Ovary (tissue), 9 donors: ENCODE results near the gene MUC5AC. TPM values are rescaled to one million over a fixed set of nuclear protein-coding genes. Genes with fewer than 3 reads are reported as not detected.
"Not testable (repeated sequence)": the region's sequence is repeated elsewhere in the genome, so short reads cannot be mapped to it uniquely, and the experiment has no call there.

Source experiments
- DNase-seq, 5 donors: peaks; one replicate each; pipeline ENCODE4 v3.0.0-alpha.2; 2019 to 2020
- H3K27ac ChIP-seq, 2 donors: fragments of 200-600 bp; one replicate each; pipeline versions ENCODE4 v1.5.1 to v1.8.0; 2019 to 2022
- H3K27me3 ChIP-seq: fragments of 200-600 bp; one replicate; pipeline ENCODE4 v1.8.0; 2022
- H3K36me3 ChIP-seq: fragments of 200-600 bp; sonication (generic); one replicate; pipeline ENCODE4 v1.5.1; 2019
- H3K4me1 ChIP-seq: one replicate; pipeline ENCODE4 v1.8.1; 2013; ENCODE audit warnings: mild to moderate bottlenecking, moderate library complexity; ENCODE audit not compliant: insufficient read depth
- H3K4me3 ChIP-seq: fragments of 200-600 bp; sonication (generic); one replicate; pipeline ENCODE4 v1.5.1; 2017
- H3K9me3 ChIP-seq, 2 donors: fragments of 200-600 bp in 1 of 2; sonication (generic) in 1 of 2; one replicate each; pipeline versions ENCODE4 v1.5.1 to v1.8.1; 2013 to 2019; ENCODE audit warnings: mild to moderate bottlenecking in 1 of 2, moderate library complexity in 1 of 2
- EP300 ChIP-seq: sonication (generic); formaldehyde crosslinking; IDR thresholded peaks from one replicate; pipeline ENCODE4 v1.6.1; 2017; ENCODE audit warnings: antibody characterized with exemption
- POLR2A ChIP-seq: fragments of 450-650 bp; IDR thresholded peaks from one replicate; pipeline ENCODE4 v1.6.1; 2017; ENCODE audit warnings: antibody characterized with exemption, mild to moderate bottlenecking, moderate library complexity
- WGBS, 3 donors: extraction: QIAGEN DNeasy Blood & Tissue Kit in 1 of 3; methylation state at CpG; one replicate each; pipeline versions ENCODE4 v1.1.5 to v1.1.7; 2013 to 2017; 5-methylcytosine and 5-hydroxymethylcytosine counted together
- intact Hi-C, 4 donors: fragments of 100-400 bp; cut with DNase I; formaldehyde crosslinking; loops; one replicate each; pipeline versions ENCODE4 v1.11.0 to v1.15.1; 2022 to 2023
- polyA plus RNA-seq, 2 donors: library from polyadenylated mRNA; stranded (reverse); fragments of 200-250 nt in 1 of 2; fragments of 350-450 nt in 1 of 2; fragmentation: Illumina TruSeq in 1 of 2; extraction: RNeasy Lipid Tissue Mini Kit (QIAGEN cat#74804) in 1 of 2; gene quantifications; one replicate each; pipeline ENCODE4 v1.2.3, GENCODE V29; 2013 to 2014
- total RNA-seq, 7 donors: library from RNA; depleted of rRNA in 2 of 7; stranded (reverse); fragments of >200 nt in 2 of 7; fragmentation: NEBNext Ultra II Directional in 3 of 7; extraction: Animal tissue kit (Norgen Biotek cat#: 25700) in 3 of 7; gene quantifications; one replicate each; pipeline versions ENCODE4 v1.1.0 to v1.2.4, GENCODE V29; 2016 to 2023
- TF ChIP-seq, protein P1 (sequence below), 3 donors: fragments of 450-650 bp in 2 of 3; fragments of 200-600 bp in 1 of 3; IDR thresholded peaks; one replicate each; pipeline versions ENCODE4 v1.5.1 to v1.8.0; 2016 to 2022; ENCODE audit warnings: antibody characterized with exemption in 3 of 3, mild to moderate bottlenecking in 1 of 3
- donor health status: DM: no; HTN: no; CAD: no; lungs with moderate emphysema.
- donor health status: DM: no; HTN: no; CAD: no.
- donor health status: Bipolar disorder and iron deficiency.
- donor health status: DM: yes; HTN: yes; CAD: no.
- donor health status: DM: no; HTN: no; CAD: no.
- donor health status: DM: yes; HTN: yes; CAD: no.

Gene MUC5AC
- total and polyA plus RNA-seq, 9 donors = 0.03 TPM; not detected in 8

DNA sequence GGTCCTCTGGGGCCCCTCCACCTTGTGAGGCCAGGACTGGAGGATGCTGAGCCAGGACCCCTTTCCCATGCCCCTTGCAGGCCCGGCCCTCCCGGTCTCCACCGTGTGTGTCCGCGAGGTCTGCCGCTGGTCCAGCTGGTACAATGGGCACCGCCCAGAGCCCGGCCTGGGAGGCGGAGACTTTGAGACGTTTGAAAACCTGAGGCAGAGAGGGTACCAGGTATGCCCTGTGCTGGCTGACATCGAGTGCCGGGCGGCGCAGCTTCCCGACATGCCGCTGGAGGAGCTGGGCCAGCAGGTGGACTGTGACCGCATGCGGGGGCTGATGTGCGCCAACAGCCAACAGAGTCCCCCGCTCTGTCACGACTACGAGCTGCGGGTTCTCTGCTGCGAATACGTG is 83.0 kb downstream of the MUC5AC start:
- no peak overlapping the region for H3K27ac ChIP-seq
- intact Hi-C loops = no loop called here
- H3K4me3 ChIP-seq = no peak overlapping the region
- WGBS, 3 donors = 91 to 93% (median 91%) methylated on average over 23 to 25 of the region's 25 CpGs
- H3K27me3 ChIP-seq = no peaks in the 10 kb centered on the region
- no peaks in the 10 kb centered on the region for H3K9me3 ChIP-seq
- H3K4me1 ChIP-seq = no peaks in the 10 kb centered on the region
- DNase-seq = no peak
- no peaks in the 10 kb centered on the region for H3K36me3 ChIP-seq
- TF ChIP-seq POLR2A (no peak), EP300 (no peak)
- TF ChIP-seq, protein P1, sequence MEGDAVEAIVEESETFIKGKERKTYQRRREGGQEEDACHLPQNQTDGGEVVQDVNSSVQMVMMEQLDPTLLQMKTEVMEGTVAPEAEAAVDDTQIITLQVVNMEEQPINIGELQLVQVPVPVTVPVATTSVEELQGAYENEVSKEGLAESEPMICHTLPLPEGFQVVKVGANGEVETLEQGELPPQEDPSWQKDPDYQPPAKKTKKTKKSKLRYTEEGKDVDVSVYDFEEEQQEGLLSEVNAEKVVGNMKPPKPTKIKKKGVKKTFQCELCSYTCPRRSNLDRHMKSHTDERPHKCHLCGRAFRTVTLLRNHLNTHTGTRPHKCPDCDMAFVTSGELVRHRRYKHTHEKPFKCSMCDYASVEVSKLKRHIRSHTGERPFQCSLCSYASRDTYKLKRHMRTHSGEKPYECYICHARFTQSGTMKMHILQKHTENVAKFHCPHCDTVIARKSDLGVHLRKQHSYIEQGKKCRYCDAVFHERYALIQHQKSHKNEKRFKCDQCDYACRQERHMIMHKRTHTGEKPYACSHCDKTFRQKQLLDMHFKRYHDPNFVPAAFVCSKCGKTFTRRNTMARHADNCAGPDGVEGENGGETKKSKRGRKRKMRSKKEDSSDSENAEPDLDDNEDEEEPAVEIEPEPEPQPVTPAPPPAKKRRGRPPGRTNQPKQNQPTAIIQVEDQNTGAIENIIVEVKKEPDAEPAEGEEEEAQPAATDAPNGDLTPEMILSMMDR (IDR thresholded peaks at IDR 0.05) = no peak

DNA sequence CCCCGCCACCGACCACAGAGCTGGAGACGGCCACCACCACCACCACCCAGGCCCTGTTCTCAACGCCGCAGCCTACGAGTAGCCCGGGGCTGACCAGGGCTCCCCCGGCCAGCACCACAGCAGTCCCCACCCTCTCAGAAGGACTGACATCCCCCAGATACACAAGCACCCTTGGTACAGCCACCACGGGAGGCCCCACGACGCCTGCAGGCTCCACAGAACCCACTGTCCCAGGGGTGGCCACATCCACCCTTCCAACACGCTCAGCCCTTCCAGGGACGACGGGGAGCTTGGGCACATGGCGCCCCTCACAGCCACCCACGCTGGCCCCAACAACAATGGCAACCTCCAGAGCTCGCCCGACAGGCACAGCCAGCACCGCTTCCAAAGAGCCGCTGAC is 84.0 kb downstream of the MUC5AC start:
- 92 to 95% (median 94%) methylated on average over 20 of the region's 20 CpGs for WGBS, 3 donors
- TF ChIP-seq EP300 (no peak), POLR2A (no peak)
- TF ChIP-seq, protein P1 (IDR thresholded peaks at IDR 0.05) = no peak
- no peak overlapping the region for H3K4me3 ChIP-seq
- intact Hi-C loops = no loop called here
- H3K4me1 ChIP-seq = no peaks in the 10 kb centered on the region
- H3K27ac ChIP-seq = no peak overlapping the region
- H3K27me3 ChIP-seq = no peaks in the 10 kb centered on the region
- no peaks in the 10 kb centered on the region for H3K36me3 ChIP-seq
- no peak for DNase-seq
- no peaks in the 10 kb centered on the region for H3K9me3 ChIP-seq

DNA sequence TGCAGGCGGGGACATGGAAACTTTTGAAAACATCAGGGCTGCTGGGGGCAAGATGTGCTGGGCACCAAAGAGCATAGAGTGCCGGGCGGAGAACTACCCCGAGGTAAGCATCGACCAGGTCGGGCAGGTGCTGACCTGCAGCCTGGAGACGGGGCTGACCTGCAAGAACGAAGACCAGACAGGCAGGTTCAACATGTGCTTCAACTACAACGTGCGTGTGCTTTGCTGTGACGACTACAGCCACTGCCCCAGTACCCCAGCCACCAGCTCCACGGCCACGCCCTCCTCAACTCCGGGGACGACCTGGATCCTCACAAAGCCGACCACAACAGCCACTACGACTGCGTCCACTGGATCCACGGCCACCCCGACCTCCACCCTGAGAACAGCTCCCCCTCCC is 84.5 kb downstream of the MUC5AC start:
- no peak for TF ChIP-seq EP300
- TF ChIP-seq, protein P1 (IDR thresholded peaks at IDR 0.05) = no peak
- TF ChIP-seq POLR2A = no peak
- intact Hi-C loops = no loop called here

DNA sequence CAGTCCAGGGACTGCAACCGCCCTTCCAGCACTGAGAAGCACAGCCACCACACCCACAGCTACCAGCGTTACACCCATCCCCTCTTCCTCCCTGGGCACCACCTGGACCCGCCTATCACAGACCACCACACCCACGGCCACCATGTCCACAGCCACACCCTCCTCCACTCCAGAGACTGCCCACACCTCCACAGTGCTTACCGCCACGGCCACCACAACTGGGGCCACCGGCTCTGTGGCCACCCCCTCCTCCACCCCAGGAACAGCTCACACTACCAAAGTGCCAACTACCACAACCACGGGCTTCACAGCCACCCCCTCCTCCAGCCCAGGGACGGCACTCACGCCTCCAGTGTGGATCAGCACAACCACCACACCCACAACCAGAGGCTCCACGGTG is 85.0 kb downstream of the MUC5AC start:
- 88 to 93% (median 90%) methylated on average over 8 of the region's 11 CpGs for WGBS, 3 donors

More for the DNA sequence above, 84.5 kb downstream of the MUC5AC start:
- no peaks in the 10 kb centered on the region for H3K36me3 ChIP-seq
- H3K4me3 ChIP-seq = no peak overlapping the region
- no peaks in the 10 kb centered on the region for H3K9me3 ChIP-seq
- H3K27me3 ChIP-seq = no peaks in the 10 kb centered on the region
- WGBS, 3 donors = 94 to 96% (median 94%) methylated on average over 20 of the region's 20 CpGs
- no peaks in the 10 kb centered on the region for H3K4me1 ChIP-seq
- no peak for DNase-seq
- H3K27ac ChIP-seq = no peak overlapping the region

DNA sequence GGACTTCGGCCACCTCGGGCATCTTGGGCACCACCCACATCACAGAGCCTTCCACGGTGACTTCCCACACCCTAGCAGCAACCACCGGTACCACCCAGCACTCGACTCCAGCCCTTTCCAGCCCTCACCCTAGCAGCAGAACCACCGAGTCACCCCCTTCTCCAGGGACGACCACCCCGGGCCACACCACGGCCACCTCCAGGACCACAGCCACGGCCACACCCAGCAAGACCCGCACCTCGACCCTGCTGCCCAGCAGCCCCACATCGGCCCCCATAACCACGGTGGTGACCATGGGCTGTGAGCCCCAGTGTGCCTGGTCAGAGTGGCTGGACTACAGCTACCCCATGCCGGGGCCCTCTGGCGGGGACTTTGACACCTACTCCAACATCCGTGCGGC is 85.8 kb downstream of the MUC5AC start:
- DNase-seq, H3K27ac ChIP-seq, H3K4me3 ChIP-seq, intact Hi-C loops, H3K27me3 ChIP-seq, H3K9me3 ChIP-seq, H3K36me3 ChIP-seq, H3K4me1 ChIP-seq: not testable (repeated sequence)
- WGBS, 3 donors = 90 to 96% (median 93%) methylated on average over 7 to 15 of the region's 18 CpGs

More for the DNA sequence above, 85.0 kb downstream of the MUC5AC start:
- H3K36me3 ChIP-seq, DNase-seq, H3K27ac ChIP-seq, H3K4me1 ChIP-seq, intact Hi-C loops, H3K27me3 ChIP-seq, H3K9me3 ChIP-seq, H3K4me3 ChIP-seq: not testable (repeated sequence)

DNA sequence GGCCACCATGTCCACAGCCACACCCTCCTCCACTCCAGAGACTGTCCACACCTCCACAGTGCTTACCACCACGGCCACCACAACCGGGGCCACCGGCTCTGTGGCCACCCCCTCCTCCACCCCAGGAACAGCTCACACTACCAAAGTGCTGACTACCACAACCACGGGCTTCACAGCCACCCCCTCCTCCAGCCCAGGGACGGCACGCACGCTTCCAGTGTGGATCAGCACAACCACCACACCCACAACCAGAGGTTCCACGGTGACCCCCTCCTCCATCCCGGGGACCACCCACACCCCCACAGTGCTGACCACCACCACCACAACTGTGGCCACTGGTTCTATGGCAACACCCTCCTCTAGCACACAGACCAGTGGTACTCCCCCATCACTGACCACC is 86.8 kb downstream of the MUC5AC start:
- 90 to 96% (median 94%) methylated on average over 6 to 9 of the region's 9 CpGs for WGBS, 3 donors
- H3K4me3 ChIP-seq, DNase-seq, H3K36me3 ChIP-seq, H3K4me1 ChIP-seq, H3K27me3 ChIP-seq, intact Hi-C loops, H3K27ac ChIP-seq, H3K9me3 ChIP-seq: not testable (repeated sequence)

DNA sequence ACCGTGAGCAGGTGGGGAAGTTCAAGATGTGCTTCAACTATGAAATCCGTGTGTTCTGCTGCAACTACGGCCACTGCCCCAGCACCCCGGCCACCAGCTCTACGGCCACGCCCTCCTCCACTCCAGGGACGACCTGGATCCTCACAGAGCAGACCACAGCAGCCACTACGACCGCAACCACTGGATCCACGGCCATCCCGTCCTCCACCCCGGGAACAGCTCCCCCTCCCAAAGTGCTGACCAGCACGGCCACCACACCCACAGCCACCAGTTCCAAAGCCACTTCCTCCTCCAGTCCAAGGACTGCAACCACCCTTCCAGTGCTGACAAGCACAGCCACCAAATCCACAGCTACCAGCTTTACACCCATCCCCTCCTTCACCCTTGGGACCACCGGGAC is 88.0 kb downstream of the MUC5AC start:
- 85 to 96% (median 95%) methylated on average over 12 to 13 of the region's 14 CpGs for WGBS, 3 donors
- H3K36me3 ChIP-seq, intact Hi-C loops, H3K4me3 ChIP-seq, H3K9me3 ChIP-seq, H3K27ac ChIP-seq, H3K4me1 ChIP-seq, DNase-seq, H3K27me3 ChIP-seq: not testable (repeated sequence)

DNA sequence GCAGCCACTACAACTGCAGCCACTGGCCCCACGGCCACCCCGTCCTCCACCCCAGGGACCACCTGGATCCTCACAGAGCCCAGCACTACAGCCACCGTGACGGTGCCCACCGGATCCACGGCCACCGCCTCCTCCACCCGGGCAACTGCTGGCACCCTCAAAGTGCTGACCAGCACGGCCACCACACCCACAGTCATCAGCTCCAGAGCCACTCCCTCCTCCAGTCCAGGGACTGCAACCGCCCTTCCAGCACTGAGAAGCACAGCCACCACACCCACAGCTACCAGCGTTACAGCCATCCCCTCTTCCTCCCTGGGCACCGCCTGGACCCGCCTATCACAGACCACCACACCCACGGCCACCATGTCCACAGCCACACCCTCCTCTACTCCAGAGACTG is 88.5 kb downstream of the MUC5AC start:
- H3K4me1 ChIP-seq, H3K9me3 ChIP-seq, intact Hi-C loops, H3K4me3 ChIP-seq, DNase-seq, H3K27me3 ChIP-seq, H3K27ac ChIP-seq, H3K36me3 ChIP-seq: not testable (repeated sequence)
- WGBS, 3 donors = 88 to 93% (median 90%) methylated on average over 14 of the region's 14 CpGs

DNA sequence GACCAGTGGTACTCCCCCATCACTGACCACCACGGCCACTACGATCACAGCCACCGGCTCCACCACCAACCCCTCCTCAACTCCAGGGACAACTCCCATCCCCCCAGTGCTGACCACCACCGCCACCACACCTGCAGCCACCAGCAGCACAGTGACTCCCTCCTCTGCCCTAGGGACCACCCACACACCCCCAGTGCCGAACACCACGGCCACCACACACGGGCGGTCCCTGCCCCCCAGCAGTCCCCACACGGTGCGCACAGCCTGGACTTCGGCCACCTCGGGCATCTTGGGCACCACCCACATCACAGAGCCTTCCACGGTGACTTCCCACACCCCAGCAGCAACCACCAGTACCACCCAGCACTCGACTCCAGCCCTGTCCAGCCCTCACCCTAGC is 89.3 kb downstream of the MUC5AC start:
- H3K4me1 ChIP-seq, H3K27ac ChIP-seq, intact Hi-C loops, H3K9me3 ChIP-seq, H3K4me3 ChIP-seq, H3K36me3 ChIP-seq, H3K27me3 ChIP-seq, DNase-seq: not testable (repeated sequence)
- WGBS, 3 donors = 89 to 95% (median 93%) methylated on average over 14 of the region's 14 CpGs
